ENCODE results near the gene TUBGCP4. TPM values are rescaled to one million over a fixed set of nuclear protein-coding genes. Genes with fewer than 3 reads are reported as not detected.

Gene TUBGCP4
- 23.5 and 24.6 TPM in 2 replicates for total RNA-seq (2021)
- long read RNA-seq, full-length matches to known transcripts, result 114 of 192 reads
- long read RNA-seq, partial matches to known transcripts, result 26 of 192 reads
- long read RNA-seq, other reads (novel, unspliced or antisense), result 52 of 192 reads

GRCh38 chr15:43370975-43371974, at the start of gene TUBGCP4, which contains the start of gene ZSCAN29:
Gene TUBGCP4 (plus strand): TSS chr15:43371101. CDS start chr15:43371355, 254 bp downstream.
Gene ZSCAN29 (minus strand): TSS chr15:43371043. CDS start chr15:43369913, 1,130 bp downstream.
- Histone ChIP-seq H4K91ac (ENCODE audit: insufficient read length, low read depth, low read length) (no peak within 1 kb of the TSS), H4K20me1 (ENCODE audit: control insufficient read depth, insufficient read depth, insufficient read length) (no peaks in the 10 kb centered on the region), H3K27ac (ENCODE audit: insufficient read length, low read depth, low read length) (no peak within 1 kb of the TSS), H3K4me1 (ENCODE audit: insufficient read depth, low read length) (peaks cover 6% of the 10 kb centered on the region), H4K5ac (ENCODE audit: insufficient read length, low read depth, low read length) (no peak within 1 kb of the TSS), H3K27me3 (ENCODE audit: insufficient read depth, low read length) (no peaks in the 10 kb centered on the region), H3K9ac (ENCODE audit: extremely low read depth, insufficient read length, low read length) (peak within 1 kb of the TSS; percentile 83), H3K18ac (ENCODE audit: insufficient read length, low read depth, low read length) (peak within 1 kb of the TSS; percentile 74), H3T11ph (ENCODE audit: low read length) (no peak within 1 kb of the TSS), H3K4ac (ENCODE audit: low read depth, low read length) (no peak within 1 kb of the TSS), H2BK5ac (ENCODE audit: insufficient read length, low read length) (no peak within 1 kb of the TSS), H2BK120ac (ENCODE audit: low read depth, low read length, poor library complexity, severe bottlenecking) (no peak within 1 kb of the TSS), H3K9me3 (ENCODE audit: control insufficient read depth, low read depth, low read length) (no peaks in the 10 kb centered on the region), H2AK5ac (ENCODE audit: insufficient read length, low read length) (no peak within 1 kb of the TSS), H3K23ac (ENCODE audit: insufficient read length, low read depth, low read length) (no peak within 1 kb of the TSS), H2AFZ (ENCODE audit: low read length) (no peak within 1 kb of the TSS), H3K14ac (ENCODE audit: insufficient read depth, low read length) (peak within 1 kb of the TSS; percentile 69), H3K56ac (ENCODE audit: insufficient read length, low read depth, low read length) (no peak within 1 kb of the TSS), H3K79me1 (ENCODE audit: insufficient read depth, low read depth, low read length, poor library complexity, severe bottlenecking) (peaks cover 13% of the 10 kb centered on the region), H2BK20ac (ENCODE audit: low read depth, low read length, poor library complexity, severe bottlenecking) (no peak within 1 kb of the TSS), H3K79me2 (ENCODE audit: insufficient read depth, low read length) (peaks cover 9% of the 10 kb centered on the region), H2BK15ac (ENCODE audit: low read depth, low read length) (no peak within 1 kb of the TSS), H3K4me2 (ENCODE audit: insufficient read depth, insufficient read length, low read length) (peak within 1 kb of the TSS; percentile 82), H3K23me2 (ENCODE audit: insufficient read length, low read depth, low read length, poor library complexity, severe bottlenecking) (peaks cover 11% of the 10 kb centered on the region), H2BK12ac (ENCODE audit: insufficient read length, low read depth, low read length) (no peak within 1 kb of the TSS), H4K8ac (replicated peaks; ENCODE audit: insufficient read length, low read depth, low read length) (no peak within 1 kb of the TSS)
- peak; percentile 94 for DNase-seq
- Mint-ChIP-seq H3K4me3 (peak within 1 kb of the TSS; percentile 96 to 98), H3K27me3 (ENCODE audit: low read depth) (no peaks in the 10 kb centered on the region), H3K27ac (peak within 1 kb of the TSS; percentile 88 to 96 (median 92)), H3K9me3 (no peaks in the 10 kb centered on the region; a peak in 1 of 5 replicates), H3K4me1 (peaks cover 26 to 31% of the 10 kb centered on the region in 2 experiments), H3K36me3 (ENCODE audit: insufficient read depth in 1 of 3, low read depth in 3 of 3) (peaks cover 31 to 35% (median 32%) of the 10 kb centered on the region in 3 experiments)
- WGBS (ENCODE audit: extremely low coverage, insufficient read length, low lambda C conversion rate), result no CpG with 5 or more reads among the region's 66 CpGs
- peak; percentile 66 for TF ChIP-seq CTCF (conservative IDR thresholded peaks at IDR 0.05)
